Activated naive CD4-positive, alpha-beta T cell treated with anti-CD3 and anti-CD28 coated beads, Interleukin-2, amount 10 ng/mL, durations not matched to agents 7 days and 5 days (primary cell): Measurements from ENCODE around the gene MTMR10.

ENCODE experiments used
- CTCF ChIA-PET: fragments of 350-600 bp; sonication (Branson Sonifier 250); formaldehyde crosslinking; loops from one replicate; lab custom pipeline; 2021; ENCODE audit warnings: antibody characterized with exemption; lab: Charles Lee
- DNase-seq: peaks from one replicate; pipeline ENCODE4 v3.0.0-alpha.2; 2020
- H3K27ac Mint-ChIP-seq: one replicate; pipeline ENCODE4 v1.8.0; 2021; ENCODE audit warnings: mild to moderate bottlenecking, moderate library complexity, mixed read lengths
- H3K27me3 Mint-ChIP-seq: one replicate; pipeline ENCODE4 v1.8.0; 2021; ENCODE audit warnings: mild to moderate bottlenecking, mixed read lengths
- H3K36me3 Mint-ChIP-seq: one replicate; pipeline ENCODE4 v1.8.0; 2021; ENCODE audit warnings: mixed read lengths
- H3K4me1 Mint-ChIP-seq: one replicate; pipeline ENCODE4 v1.8.0; 2021; ENCODE audit warnings: mixed read lengths
- H3K4me3 Mint-ChIP-seq: one replicate; pipeline ENCODE4 v1.8.0; 2021; ENCODE audit warnings: mild to moderate bottlenecking, moderate library complexity, mixed read lengths
- H3K9me3 Mint-ChIP-seq: one replicate; pipeline ENCODE4 v1.8.0; 2021; ENCODE audit warnings: mixed read lengths

Gene MTMR10

DNA sequence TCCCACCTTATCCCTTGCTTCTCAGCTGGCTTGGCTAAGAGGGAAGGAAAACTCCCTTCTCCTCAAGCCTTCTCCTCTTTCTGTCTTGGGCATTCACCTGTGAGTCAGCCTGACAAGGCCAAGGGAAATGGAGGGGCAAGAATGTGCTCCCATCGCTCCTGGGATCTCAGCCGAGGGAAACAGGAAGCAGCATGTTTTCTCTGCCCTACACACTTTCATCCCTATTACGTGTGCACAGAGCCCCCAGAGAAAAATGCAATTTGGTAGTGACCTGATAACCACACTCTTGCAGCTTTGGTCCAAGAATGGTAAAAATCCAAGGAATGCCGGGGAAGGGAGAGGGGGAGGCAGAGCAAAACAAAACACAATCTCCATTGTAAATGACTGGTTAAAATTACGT is 32.9 kb upstream of the MTMR10 start:
- Mint-ChIP-seq H3K9me3 (no peaks in the 10 kb centered on the region), H3K4me1 (peaks cover 9% of the 10 kb centered on the region), H3K27me3 (peaks cover 31% of the 10 kb centered on the region), H3K36me3 (no peaks in the 10 kb centered on the region), H3K4me3 (no peak overlapping the region), H3K27ac (no peak overlapping the region)
- DNase-seq = no peak
- CTCF ChIA-PET = interaction anchor here (2.1 kb wide), 1 partner anchor 105 kb away, joined by 4 read pairs; no protein-coding TSS in a partner anchor

DNA sequence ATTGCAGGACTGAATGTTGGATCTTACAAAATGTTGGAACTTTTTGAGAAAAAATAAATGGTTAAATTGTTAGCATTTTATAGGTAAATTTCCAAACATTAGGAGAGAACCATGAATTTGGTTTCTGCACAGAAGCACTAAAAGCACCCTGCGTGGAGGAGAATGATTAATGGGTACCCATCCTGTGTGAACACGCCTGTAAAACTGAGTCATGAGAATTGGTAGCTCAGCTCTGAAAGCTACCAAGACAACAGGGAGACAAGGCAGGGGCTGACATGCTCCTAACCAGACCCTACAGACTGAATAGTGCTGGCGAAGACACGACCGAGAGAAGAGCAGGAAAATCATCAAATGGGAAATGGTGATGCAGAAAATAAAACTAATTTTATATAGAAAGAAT is 32.4 kb upstream of the MTMR10 start:
- CTCF ChIA-PET = no interaction called here
- H3K9me3 Mint-ChIP-seq = no peaks in the 10 kb centered on the region
- H3K27ac Mint-ChIP-seq = no peak overlapping the region
- no peak for DNase-seq
- H3K4me1 Mint-ChIP-seq = peaks cover 9% of the 10 kb centered on the region
- H3K27me3 Mint-ChIP-seq = peaks cover 29% of the 10 kb centered on the region
- no peaks in the 10 kb centered on the region for H3K36me3 Mint-ChIP-seq
- no peak overlapping the region for H3K4me3 Mint-ChIP-seq

DNA sequence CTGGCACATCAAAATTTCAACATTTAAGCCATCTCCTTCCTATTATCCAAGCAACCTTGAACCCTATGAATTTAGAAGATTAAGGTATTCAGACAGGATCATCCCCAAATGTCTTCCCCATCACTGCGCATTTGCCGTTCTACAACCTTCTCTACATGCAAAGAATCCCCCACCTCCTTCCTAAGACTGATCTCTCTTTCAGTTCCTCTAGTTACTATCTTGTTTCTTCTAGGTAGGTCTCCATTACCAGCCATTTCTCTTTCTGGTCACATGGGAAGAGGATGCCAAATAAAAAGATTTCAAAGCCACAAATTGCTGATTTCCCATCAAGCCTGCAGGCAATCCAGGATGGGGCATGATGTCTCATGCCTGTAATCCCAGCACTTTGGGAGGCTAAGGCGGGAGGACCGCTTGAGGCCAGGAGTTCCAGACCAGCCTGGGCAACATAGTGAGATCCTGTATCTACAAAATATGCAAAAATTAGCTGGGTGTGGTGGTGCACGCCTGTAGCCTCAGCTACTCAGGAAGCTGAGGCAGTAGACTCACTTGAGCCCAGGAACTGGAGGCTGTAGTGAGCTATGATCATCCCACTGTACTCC is 29.7 kb upstream of the MTMR10 start:
- Mint-ChIP-seq H3K36me3 (no peaks in the 10 kb centered on the region), H3K4me1 (peaks cover 9% of the 10 kb centered on the region), H3K27me3 (peaks cover 23% of the 10 kb centered on the region), H3K27ac (no peak overlapping the region), H3K4me3 (no peak overlapping the region), H3K9me3 (no peaks in the 10 kb centered on the region)
- CTCF ChIA-PET = interaction anchor here (0.7 kb wide), 1 partner anchor 17 kb away, joined by 3 read pairs; no protein-coding TSS in a partner anchor
- no peak for DNase-seq

DNA sequence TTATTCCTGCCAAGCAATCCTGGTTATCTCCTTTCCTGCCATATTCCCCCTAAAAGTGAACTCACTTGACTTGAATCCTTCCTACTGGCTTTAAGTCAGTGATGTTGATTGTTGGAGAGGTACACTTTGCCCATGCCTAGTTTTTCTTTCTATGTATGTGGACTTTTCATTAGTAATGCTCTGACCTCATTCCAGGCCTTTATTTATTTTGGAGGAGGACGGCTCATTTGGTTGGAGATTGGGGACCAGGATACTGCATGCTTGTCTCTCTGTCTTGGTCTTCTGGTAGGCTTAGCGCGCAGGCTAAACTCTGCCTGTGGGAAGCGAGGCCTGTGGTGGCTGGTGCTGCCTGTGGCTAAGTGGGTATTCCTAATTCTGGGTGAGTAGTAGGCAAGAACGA is 29.1 kb upstream of the MTMR10 start:
- H3K36me3 Mint-ChIP-seq = no peaks in the 10 kb centered on the region
- no peak for DNase-seq
- H3K9me3 Mint-ChIP-seq = no peaks in the 10 kb centered on the region
- CTCF ChIA-PET = no interaction called here
- H3K27ac Mint-ChIP-seq = no peak overlapping the region
- no peak overlapping the region for H3K4me3 Mint-ChIP-seq
- H3K27me3 Mint-ChIP-seq = peaks cover 23% of the 10 kb centered on the region
- H3K4me1 Mint-ChIP-seq = peaks cover 11% of the 10 kb centered on the region

DNA sequence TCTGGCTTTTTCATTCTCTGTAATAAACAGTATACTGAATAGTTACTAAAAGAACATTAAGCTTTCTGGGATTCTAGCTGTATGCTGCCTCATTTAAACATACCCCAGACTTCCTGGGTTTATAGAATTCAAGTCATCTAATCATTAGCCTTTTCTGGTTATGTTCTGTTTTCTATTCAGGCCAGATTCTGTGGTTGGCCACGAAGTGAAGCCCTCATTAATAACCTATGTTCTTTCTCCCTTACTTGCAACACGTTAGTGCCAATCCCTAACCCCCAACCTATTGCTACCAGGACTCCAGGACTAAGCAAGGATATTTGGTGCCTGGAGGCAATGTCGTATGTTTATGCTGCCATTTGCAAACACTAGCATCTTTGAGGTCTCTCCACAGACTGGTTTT is 28.6 kb upstream of the MTMR10 start:
- Mint-ChIP-seq H3K9me3 (no peaks in the 10 kb centered on the region), H3K27me3 (peaks cover 23% of the 10 kb centered on the region), H3K4me3 (no peak overlapping the region), H3K36me3 (no peaks in the 10 kb centered on the region), H3K27ac (no peak overlapping the region), H3K4me1 (peaks cover 14% of the 10 kb centered on the region)
- no peak for DNase-seq
- CTCF ChIA-PET = no interaction called here

DNA sequence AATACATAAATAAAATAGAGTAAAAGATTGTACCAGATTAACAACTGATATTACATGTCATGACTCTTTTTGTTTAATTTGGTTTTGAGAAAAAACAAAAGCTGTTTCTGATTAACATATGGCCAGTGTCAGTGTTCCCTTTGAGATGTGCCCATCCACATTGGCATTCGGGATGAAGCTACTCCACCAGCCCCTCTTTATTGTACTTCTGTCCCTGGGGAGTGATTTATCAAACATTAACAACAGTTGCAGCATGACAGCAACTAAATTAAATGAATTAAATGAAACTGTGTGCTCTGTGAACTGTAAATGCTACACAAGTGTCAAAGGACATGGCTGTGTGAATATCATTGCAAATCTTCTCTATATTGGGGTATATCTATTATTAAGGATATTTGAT is 25.9 kb upstream of the MTMR10 start:
- peaks cover 9% of the 10 kb centered on the region for H3K36me3 Mint-ChIP-seq
- H3K4me1 Mint-ChIP-seq = peaks cover 22% of the 10 kb centered on the region
- peaks cover 12% of the 10 kb centered on the region for H3K9me3 Mint-ChIP-seq
- DNase-seq = no peak
- peaks cover 8% of the 10 kb centered on the region for H3K27me3 Mint-ChIP-seq
- no peak overlapping the region for H3K4me3 Mint-ChIP-seq
- CTCF ChIA-PET = no interaction called here
- no peak overlapping the region for H3K27ac Mint-ChIP-seq

DNA sequence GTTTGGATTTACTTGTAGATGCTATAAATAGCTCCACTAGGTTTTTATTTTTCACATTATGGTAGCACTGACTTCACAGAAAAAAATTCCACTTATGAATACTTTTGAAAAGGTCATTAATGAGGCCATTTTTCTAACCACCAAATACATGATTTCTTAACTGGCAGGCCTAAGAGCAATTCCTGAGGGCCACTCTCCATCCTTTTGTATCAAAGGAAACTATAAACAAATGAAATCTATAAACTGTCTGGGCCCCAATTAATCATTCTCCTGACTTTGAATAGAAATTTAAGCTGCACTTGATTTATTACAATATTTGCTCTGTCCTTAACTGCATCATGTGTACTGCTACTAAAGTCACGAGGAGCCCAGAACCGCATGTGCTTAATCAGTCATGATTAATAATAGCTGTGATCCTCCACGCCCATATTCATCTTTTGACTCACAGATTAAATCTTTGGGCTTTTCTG is 25.1 kb upstream of the MTMR10 start:
- CTCF ChIA-PET = no interaction called here
- Mint-ChIP-seq H3K4me1 (peaks cover 22% of the 10 kb centered on the region), H3K4me3 (no peak overlapping the region), H3K36me3 (peaks cover 12% of the 10 kb centered on the region), H3K27me3 (peaks cover 8% of the 10 kb centered on the region), H3K27ac (no peak overlapping the region), H3K9me3 (peaks cover 16% of the 10 kb centered on the region)
- DNase-seq = no peak

DNA sequence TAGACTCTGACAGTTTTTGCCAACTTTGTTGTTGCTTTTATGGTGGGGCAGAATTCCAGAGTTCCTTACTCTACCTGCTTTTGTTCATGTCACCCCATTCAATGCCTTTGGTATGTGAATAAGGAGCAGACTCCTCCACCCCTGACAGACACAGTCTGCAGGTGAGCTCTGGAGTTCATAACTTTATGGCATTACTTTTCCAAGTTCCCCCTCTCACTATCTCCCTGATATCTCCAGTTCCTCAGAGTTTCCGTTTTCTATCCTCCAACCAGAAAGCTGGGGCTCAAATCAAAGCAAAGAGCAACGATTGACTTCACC is 23.1 kb upstream of the MTMR10 start:
- Mint-ChIP-seq H3K27me3 (peaks cover 5% of the 10 kb centered on the region), H3K4me1 (peaks cover 25% of the 10 kb centered on the region), H3K9me3 (peaks cover 16% of the 10 kb centered on the region), H3K36me3 (peaks cover 12% of the 10 kb centered on the region), H3K27ac (no peak overlapping the region), H3K4me3 (no peak overlapping the region)
- DNase-seq = no peak
- CTCF ChIA-PET = interaction anchor here (0.7 to 1.5 kb wide), 2 partner anchors 115 to 282 kb away, joined by 3 to 7 read pairs; no protein-coding TSS in a partner anchor

DNA sequence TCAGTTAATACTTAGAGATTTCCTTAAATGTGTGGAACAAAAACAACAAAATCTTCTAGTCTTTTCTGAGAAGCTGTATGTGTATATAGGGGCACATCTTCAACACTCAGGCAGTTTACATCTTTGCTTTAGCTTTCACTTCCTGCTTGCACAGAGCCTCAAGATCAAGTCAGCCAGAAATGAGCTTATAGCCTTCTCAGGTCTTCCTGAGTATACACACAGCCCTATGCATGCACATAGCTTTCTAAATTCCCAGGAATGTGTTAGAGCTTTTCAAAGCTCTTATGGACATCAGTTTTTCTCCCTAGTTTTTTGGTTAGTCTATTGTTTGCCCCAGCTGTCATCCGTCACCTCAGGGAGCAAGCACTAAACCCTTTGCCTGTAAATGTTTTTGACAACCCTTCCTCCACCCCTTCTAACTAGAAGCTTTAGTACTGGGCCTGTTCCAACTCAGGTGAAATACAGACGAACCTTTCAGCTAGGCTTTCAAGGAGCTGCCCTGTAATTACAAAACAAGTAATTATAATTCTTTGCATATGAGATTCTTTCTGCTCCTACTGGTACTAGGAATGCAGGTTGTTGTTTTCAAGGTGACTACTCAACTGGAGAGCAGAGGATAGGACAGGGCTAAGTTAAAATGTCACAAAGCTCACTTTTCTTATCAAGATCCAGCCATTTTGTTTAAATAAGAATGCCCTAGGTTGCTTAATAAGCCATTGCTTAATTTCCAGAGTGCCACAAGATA is 22.6 kb upstream of the MTMR10 start:
- no peak overlapping the region for H3K4me3 Mint-ChIP-seq
- DNase-seq = no peak
- peaks cover 16% of the 10 kb centered on the region for H3K9me3 Mint-ChIP-seq
- H3K4me1 Mint-ChIP-seq = peaks cover 29% of the 10 kb centered on the region
- H3K36me3 Mint-ChIP-seq = peaks cover 12% of the 10 kb centered on the region
- CTCF ChIA-PET = interaction anchor here (0.7 to 1.5 kb wide), 3 partner anchors 8 to 282 kb away, joined by 3 to 7 read pairs (median 3); no protein-coding TSS in a partner anchor
- H3K27ac Mint-ChIP-seq = peak overlapping the region; percentile 87
- peaks cover 3% of the 10 kb centered on the region for H3K27me3 Mint-ChIP-seq

DNA sequence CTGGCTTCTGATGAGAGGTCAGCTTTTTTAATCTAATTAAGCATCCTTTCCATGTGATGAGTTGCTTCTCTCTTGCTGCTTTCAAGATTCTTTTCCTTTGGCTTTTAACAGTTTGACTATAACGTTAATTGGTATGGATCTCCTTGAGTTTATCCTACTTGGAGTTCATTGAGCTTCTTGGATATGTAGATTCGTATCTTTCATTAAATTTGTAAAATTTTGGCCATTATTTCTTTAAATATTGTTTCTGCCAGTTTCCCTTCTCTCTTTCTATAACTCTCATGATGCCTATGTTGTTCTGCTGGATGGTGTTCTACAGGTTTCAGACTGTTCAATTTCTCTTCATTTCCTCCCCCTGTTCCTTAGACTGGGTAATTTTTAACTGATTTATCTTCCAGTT is 21.0 kb upstream of the MTMR10 start:
- Mint-ChIP-seq H3K9me3 (peaks cover 16% of the 10 kb centered on the region), H3K27me3 (peaks cover 7% of the 10 kb centered on the region), H3K4me3 (no peak overlapping the region), H3K36me3 (peaks cover 12% of the 10 kb centered on the region), H3K4me1 (peaks cover 37% of the 10 kb centered on the region), H3K27ac (no peak overlapping the region)
- DNase-seq = no peak
- CTCF ChIA-PET = no interaction called here

DNA sequence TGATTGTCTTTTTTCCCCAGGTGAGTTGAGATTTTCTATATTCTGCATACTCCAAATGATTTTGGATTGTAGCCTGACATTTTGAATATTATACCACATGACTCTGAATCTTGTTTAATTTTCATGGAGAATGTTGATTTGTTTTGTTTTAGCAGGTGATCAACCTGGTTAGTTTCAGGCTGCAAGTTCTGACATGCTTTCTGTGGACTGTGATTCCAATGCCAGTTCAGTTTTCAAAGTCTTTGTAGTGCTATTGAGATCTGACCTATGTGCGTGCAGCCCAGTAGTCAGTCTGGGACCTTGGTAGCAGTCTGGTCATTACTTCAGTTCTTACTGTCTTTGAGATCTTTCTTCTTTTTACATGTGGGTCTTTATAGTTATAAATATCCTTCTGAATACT is 18.6 kb upstream of the MTMR10 start:
- peaks cover 17% of the 10 kb centered on the region for H3K36me3 Mint-ChIP-seq
- no peak overlapping the region for H3K27ac Mint-ChIP-seq
- peaks cover 41% of the 10 kb centered on the region for H3K4me1 Mint-ChIP-seq
- peaks cover 23% of the 10 kb centered on the region for H3K27me3 Mint-ChIP-seq
- peaks cover 16% of the 10 kb centered on the region for H3K9me3 Mint-ChIP-seq
- CTCF ChIA-PET = no interaction called here
- DNase-seq = no peak
- no peak overlapping the region for H3K4me3 Mint-ChIP-seq

DNA sequence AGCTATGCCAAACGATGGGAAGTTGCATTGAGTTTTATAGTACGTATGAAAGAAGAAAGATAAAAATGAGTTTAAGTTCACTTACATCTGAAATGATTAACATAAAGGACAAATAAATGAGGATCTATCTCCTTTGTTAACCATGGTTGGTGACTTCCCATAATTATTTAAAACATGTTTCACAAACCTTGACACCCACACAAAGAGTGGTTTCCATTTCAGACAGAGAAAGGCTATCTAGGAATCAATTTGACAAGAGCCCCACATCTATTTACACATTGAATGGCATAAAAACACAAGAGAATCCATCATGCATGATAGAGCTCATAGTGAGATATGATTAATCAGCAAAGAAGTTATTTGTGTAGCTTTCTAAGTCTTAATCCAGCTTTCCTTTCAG is 14.2 kb upstream of the MTMR10 start:
- Mint-ChIP-seq H3K36me3 (peaks cover 6% of the 10 kb centered on the region), H3K27me3 (peaks cover 49% of the 10 kb centered on the region), H3K4me3 (no peak overlapping the region), H3K27ac (no peak overlapping the region), H3K9me3 (no peaks in the 10 kb centered on the region), H3K4me1 (peaks cover 60% of the 10 kb centered on the region)
- DNase-seq = no peak
- CTCF ChIA-PET = interaction anchor here (0.7 to 1.0 kb wide), 4 partner anchors 8 to 37 kb away, joined by 3 read pairs; no protein-coding TSS in a partner anchor

DNA sequence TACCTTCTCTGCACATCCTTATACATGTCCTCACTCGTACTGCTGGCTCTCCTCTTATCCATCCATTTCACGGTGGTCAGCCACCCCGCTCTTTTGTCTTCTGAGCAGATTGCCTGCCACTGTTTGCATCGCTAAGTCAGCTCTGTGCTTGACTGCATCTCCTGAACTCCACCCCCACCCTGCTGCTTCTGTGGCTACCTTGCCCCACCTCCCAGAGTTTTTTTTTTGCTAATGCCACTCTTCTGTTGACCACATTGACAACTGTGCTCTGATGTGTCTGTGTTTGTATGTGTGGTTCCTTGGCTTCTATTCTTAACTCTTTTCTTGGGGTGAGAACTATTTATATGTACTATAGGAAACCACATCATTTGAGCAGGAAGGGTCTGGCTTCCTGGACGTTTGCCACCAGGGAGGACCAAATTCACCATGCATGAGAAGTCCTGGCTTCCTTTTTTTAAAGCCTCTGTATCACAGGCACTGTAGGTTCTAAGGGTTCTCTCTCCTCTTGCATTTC is 12.8 kb upstream of the MTMR10 start:
- Mint-ChIP-seq H3K4me3 (peak overlapping the region; percentile 65), H3K27ac (peak overlapping the region; percentile 84), H3K4me1 (peaks cover 55% of the 10 kb centered on the region), H3K9me3 (no peaks in the 10 kb centered on the region), H3K27me3 (peaks cover 61% of the 10 kb centered on the region), H3K36me3 (peaks cover 6% of the 10 kb centered on the region)
- peak; percentile 58 for DNase-seq
- CTCF ChIA-PET = no interaction called here

DNA sequence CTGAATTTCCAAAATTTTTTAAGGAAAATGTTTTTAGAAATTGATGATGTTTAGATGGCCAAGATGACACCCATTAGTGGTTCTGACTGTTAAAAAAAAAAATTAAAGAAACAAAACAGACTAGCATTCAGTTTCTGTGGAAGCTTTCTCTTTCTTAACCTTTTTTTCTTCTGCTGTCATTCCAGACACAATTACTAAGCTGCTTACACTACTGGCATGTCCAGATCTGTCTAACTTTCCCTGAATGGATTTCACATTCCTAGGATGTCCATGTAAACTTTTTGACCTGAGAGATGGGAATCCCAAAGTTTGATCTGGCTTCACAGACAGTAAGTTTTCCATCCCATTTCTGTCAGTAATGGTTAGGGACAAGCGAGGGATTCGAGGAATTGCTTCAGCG is 10.3 kb upstream of the MTMR10 start:
- H3K27ac Mint-ChIP-seq = no peak overlapping the region
- no peaks in the 10 kb centered on the region for H3K9me3 Mint-ChIP-seq

DNA sequence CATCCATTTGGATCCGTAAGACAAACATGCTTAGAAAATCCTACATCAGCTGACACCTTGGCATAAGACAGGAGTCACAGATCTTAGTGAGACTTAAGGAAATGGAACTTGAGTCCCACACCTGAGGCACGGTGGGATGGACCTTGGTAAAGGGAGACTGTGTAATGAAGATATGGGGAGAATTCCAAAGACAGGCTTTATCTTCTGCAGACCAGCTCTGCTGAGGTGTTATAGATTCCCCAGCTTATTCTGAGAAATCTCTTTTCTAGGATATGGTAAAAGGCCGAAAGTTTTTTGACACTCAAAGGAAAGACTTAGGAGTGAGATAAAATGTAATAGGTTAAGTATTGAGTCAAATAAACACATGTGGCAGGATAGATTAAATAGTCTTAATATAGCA is 8.3 kb upstream of the MTMR10 start:
- no peak overlapping the region for H3K4me3 Mint-ChIP-seq
- DNase-seq = no peak
- CTCF ChIA-PET = no interaction called here
- H3K27ac Mint-ChIP-seq = no peak overlapping the region
- H3K36me3 Mint-ChIP-seq = no peaks in the 10 kb centered on the region
- peaks cover 34% of the 10 kb centered on the region for H3K4me1 Mint-ChIP-seq
- H3K9me3 Mint-ChIP-seq = no peaks in the 10 kb centered on the region
- peaks cover 48% of the 10 kb centered on the region for H3K27me3 Mint-ChIP-seq

More for the DNA sequence above, 10.3 kb upstream of the MTMR10 start:
- Mint-ChIP-seq H3K4me3 (no peak overlapping the region), H3K4me1 (peaks cover 46% of the 10 kb centered on the region), H3K27me3 (peaks cover 56% of the 10 kb centered on the region), H3K36me3 (peaks cover 5% of the 10 kb centered on the region)
- no peak for DNase-seq
- CTCF ChIA-PET = no interaction called here
